Measurements from ENCODE around the gene FIBP. TPM values are rescaled to one million over a fixed set of nuclear protein-coding genes. Genes with fewer than 3 reads are reported as not detected.

FIBP gene
- total and polyA plus RNA-seq, 2 of the 8 experiments (the other 6 are each of a cell fraction or from before 2014, with no cell fraction given) = 74.3 to 173 TPM

DNA sequence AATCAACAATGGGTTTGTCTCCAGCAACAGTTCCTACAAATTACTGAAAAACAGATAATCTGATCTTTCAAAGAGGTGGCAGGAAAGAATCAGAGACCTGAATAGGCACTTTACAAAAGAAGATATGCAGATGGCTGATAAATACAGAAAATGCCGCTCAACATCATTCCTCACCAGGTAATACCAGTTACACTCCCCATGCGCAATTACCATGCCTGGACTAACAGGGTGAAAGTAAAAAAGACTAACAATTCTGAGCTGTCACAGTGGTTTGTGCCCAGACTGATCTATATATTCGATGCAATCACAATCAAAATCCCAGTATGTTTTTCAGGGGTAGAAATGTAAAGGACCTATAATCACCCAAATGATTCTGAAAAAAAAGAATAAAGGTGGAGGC, 44.5 kb downstream of the FIBP start:
- CTCF ChIA-PET (ENCODE audit: partially characterized antibody) = interaction anchor here (0.5 to 15.2 kb wide), 9 partner anchors 8 to 137 kb away, joined by 3 to 283 read pairs (median 5); partner anchors contain the start of genes CCDC85B, CTSW, FIBP and MUS81
- Histone ChIP-seq H2BK20ac (ENCODE audit: low read length) (no peak overlapping the region), H4K20me1 (replicated peaks in 1 of 2; ENCODE audit: control insufficient read depth in 1 of 2, insufficient read depth in 2 of 2, low read length in 2 of 2) (no peaks in the 10 kb centered on the region), H3K4me3 (ENCODE audit: extremely low read depth in 1 of 4, insufficient read depth in 2 of 4, low read depth in 3 of 4, low read length in 4 of 4) (no peak overlapping the region), H3K36me3 (ENCODE audit: control insufficient read depth in 2 of 4, insufficient read depth in 4 of 4, low read length in 3 of 4) (no peaks in the 10 kb centered on the region), H3K9me3 (ENCODE audit: insufficient read depth in 2 of 2, low read depth in 1 of 2, low read length in 1 of 2) (no peaks in the 10 kb centered on the region), H3K23ac (ENCODE audit: insufficient read length) (no peak overlapping the region), H2BK120ac (replicated peaks; ENCODE audit: low read depth, low read length) (no peak overlapping the region), H4K5ac (ENCODE audit: insufficient read length, low read depth, low read length) (no peak overlapping the region), H4K8ac (ENCODE audit: extremely low read depth, insufficient read depth, low read length) (no peak overlapping the region), H3K79me2 (ENCODE audit: control insufficient read depth in 1 of 2, insufficient read depth in 2 of 2, low read length in 2 of 2) (no peaks in the 10 kb centered on the region), H2AFZ (ENCODE audit: low read length) (no peak overlapping the region), H3K14ac (ENCODE audit: insufficient read length) (no peak overlapping the region), H3K4me1 (replicated peaks in 1 of 4; ENCODE audit: control insufficient read depth in 3 of 4, insufficient read depth in 4 of 4, low read length in 3 of 4) (no peaks in the 10 kb centered on the region), H3K27ac (ENCODE audit: low read depth, low read length) (no peak overlapping the region), H3K56ac (replicated peaks; ENCODE audit: insufficient read length, low read depth, low read length) (no peak overlapping the region), H3K79me1 (ENCODE audit: low read depth, low read length) (no peaks in the 10 kb centered on the region), H3K18ac (ENCODE audit: extremely low read depth, low read length) (no peak overlapping the region), H2BK5ac (ENCODE audit: low read depth, low read length) (no peak overlapping the region), H3K23me2 (ENCODE audit: low read depth, low read length) (no peaks in the 10 kb centered on the region), H2BK12ac (ENCODE audit: low read depth, low read length) (no peak overlapping the region), H3K9ac (replicated peaks in 1 of 4; ENCODE audit: extremely low read depth in 1 of 4, low read depth in 3 of 4, low read length in 3 of 4) (no peak overlapping the region), H3K4me2 (ENCODE audit: insufficient read depth in 1 of 2, low read depth in 2 of 2, low read length in 2 of 2) (no peak overlapping the region), H4K91ac (replicated peaks; ENCODE audit: insufficient read length, low read length) (no peak overlapping the region), H2AK5ac (ENCODE audit: low read depth, low read length) (no peak overlapping the region), H3K27me3 (replicated peaks in 1 of 4; ENCODE audit: control insufficient read depth in 3 of 4, extremely low read depth in 1 of 4, insufficient read depth in 3 of 4, low read length in 3 of 4) (no peaks in the 10 kb centered on the region; a peak in 1 of 7 replicates), H2BK15ac (ENCODE audit: low read length) (no peak overlapping the region), H3K4ac (replicated peaks; ENCODE audit: insufficient read length, low read depth, low read length) (no peak overlapping the region)
- no peak for DNase-seq (ENCODE audit: low read depth in 1 of 2, low spot score in 2 of 2)
- 84% methylated on average over 3 of the region's 3 CpGs; no CpG with 5 or more reads in 1 of the 2 experiments for WGBS, 2 experiments (ENCODE audit: extremely low coverage in 1 of 2, insufficient coverage in 1 of 2, insufficient read length in 1 of 2, insufficient replicate concordance in 2 of 2, low coverage in 1 of 2, low lambda C conversion rate in 2 of 2, missing lambda C conversion rate in 1 of 2)
- FAIRE-seq = no peak
- POLR2A ChIA-PET (ENCODE audit: partially characterized antibody) = interaction anchor here (38.3 kb wide), 1 partner anchor 31 kb away, joined by 1071 read pairs; the partner anchor contains the start of genes CCDC85B, CFL1, CTSW and EFEMP2
- TF ChIP-seq RBBP5 (IDR thresholded peaks at IDR 0.05; ENCODE audit: borderline replicate concordance, low read depth, low read length) = no peak
- no peak for TF ChIP-seq NANOG (IDR thresholded peaks at IDR 0.05; ENCODE audit: insufficient read depth, low read depth, low read length, poor library complexity, severe bottlenecking)
- TF ChIP-seq CTCF (IDR thresholded peaks at IDR 0.05; ENCODE audit: control extremely low read depth in 1 of 3, insufficient read depth in 1 of 3, low read depth in 1 of 3, low read length in 3 of 3) = no peak
- TF ChIP-seq EZH2 (IDR thresholded peaks at IDR 0.05; ENCODE audit: low read depth, low read length, severe bottlenecking) = no peak
- TF ChIP-seq SP1 (IDR thresholded peaks at IDR 0.05; ENCODE audit: low read depth, low read length) = no peak
- TF ChIP-seq SAP30 (IDR thresholded peaks at IDR 0.05; ENCODE audit: insufficient read depth, insufficient replicate concordance, low read length) = no peak
- TF ChIP-seq CREB1 (IDR thresholded peaks at IDR 0.05) = no peak
